ENCODE data around the gene EMC6.
"Not testable (repeated sequence)": the region's sequence is repeated elsewhere in the genome, so short reads cannot be mapped to it uniquely, and the experiment has no call there.

Gene EMC6

GRCh38 chr17:3704931-3705717 lies 36.5 kb downstream of the EMC6 start:
- DNase-seq (ENCODE audit: low read depth in 2 of 3, low spot score in 2 of 3): no peak

DNA sequence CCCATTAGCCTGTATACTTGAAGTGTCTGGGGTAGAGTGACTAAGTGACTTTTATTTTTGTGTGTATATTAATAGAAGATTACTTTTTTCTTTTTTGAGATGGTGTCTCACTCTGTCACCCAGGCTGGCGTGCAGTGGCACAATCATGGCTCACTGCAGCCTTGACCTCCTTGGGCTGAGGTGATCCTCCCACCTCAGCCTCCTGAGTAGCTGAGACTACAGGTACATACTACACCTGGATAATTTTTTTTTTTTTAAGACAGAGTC lies 37.0 kb downstream of the EMC6 start:
- DNase-seq (ENCODE audit: low read depth in 2 of 3, low spot score in 2 of 3): not testable (repeated sequence)

GRCh38 chr17:3708366-3708765 lies 39.8 kb downstream of the EMC6 start:
- no peak for DNase-seq (ENCODE audit: low read depth in 2 of 3, low spot score in 2 of 3)

GRCh38 chr17:3710951-3711383 lies 42.4 kb downstream of the EMC6 start:
- DNase-seq (ENCODE audit: low read depth in 2 of 3, low spot score in 2 of 3): peak in 1 of 3 experiments; percentile 42

- DNase-seq (ENCODE audit: low read depth in 2 of 3, low spot score in 2 of 3): no peak
Measured at GRCh38 chr17:3712811-3713463, 44.3 kb downstream of the EMC6 start.

DNA sequence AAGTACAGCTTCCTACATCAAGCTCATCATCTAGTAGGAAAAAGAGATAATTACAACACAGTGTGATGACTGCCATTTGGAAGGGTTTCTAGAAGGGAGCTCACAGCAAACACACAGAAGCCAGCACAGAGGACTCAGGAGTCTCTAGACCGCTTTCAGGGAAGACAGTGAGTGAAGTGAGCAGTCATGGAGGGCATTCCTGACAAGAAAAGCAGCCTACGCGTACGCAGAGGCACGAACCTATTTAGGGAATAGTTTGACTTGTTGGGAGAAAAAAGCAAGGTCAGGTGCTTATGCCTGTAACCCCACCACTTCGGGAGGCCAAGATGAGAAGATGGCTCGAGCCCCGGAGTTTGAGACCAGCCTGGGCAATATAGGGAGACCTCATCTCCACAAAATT lies 46.7 kb downstream of the EMC6 start:
- no peak for DNase-seq (ENCODE audit: low read depth in 2 of 3, low spot score in 2 of 3)

DNA sequence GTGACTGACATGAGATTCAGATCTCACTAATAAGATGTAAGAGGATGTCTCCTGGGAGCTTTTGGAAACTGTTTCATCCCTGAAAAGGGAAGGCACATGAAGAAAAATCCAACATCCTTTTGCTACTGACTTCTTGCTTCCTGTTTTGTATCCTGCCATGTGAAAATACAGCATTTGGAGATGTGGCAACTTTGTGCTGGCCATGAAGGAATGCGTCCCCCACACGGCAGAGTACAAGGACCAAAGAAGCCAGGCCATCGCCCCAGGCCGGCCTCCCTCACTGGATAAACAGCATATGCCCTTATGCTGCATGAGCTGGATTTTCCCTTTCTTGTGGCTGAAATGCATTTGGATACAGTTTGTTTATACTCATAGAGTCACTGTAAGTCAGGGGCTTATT lies 49.6 kb downstream of the EMC6 start:
- DNase-seq (ENCODE audit: low read depth in 2 of 3, low spot score in 2 of 3): no peak

- no peak for DNase-seq (ENCODE audit: low read depth in 2 of 3, low spot score in 2 of 3)
Measured at GRCh38 chr17:3719265-3719664, 50.7 kb downstream of the EMC6 start.
